IMR-90 (cell line): Measurements from ENCODE around the gene ADAMTSL2. TPM values are rescaled to one million over a fixed set of nuclear protein-coding genes. Genes with fewer than 3 reads are reported as not detected.

Experiments
- ATAC-seq: fragments of 200-7000 bp; cut with Tn5 transposase; 2 replicates; pipeline ENCODE4 v1.9.1; 2020; ENCODE audit warnings: low read depth, mild to moderate bottlenecking, moderate library complexity
- BruUV-seq: library from RNA; stranded (reverse); fragments of 400-500 nt; replicated peaks from 2 replicates; lab custom pipeline; 2021; lab: Mats Ljungman, UMichigan
- CTCF ChIA-PET: fragments of 300-600 bp; formaldehyde crosslinking; extraction: SDS; loops from one replicate; lab custom pipeline; 2021; ENCODE audit warnings: antibody characterized with exemption; lab: Yijun Ruan, JAX
- POLR2A ChIA-PET: fragments of 300-600 bp; sonication (Branson Sonifier 250); formaldehyde crosslinking; loops from one replicate; lab custom pipeline; 2022; ENCODE audit warnings: antibody characterized with exemption; ENCODE audit not compliant: unreplicated experiment; lab: Charles Lee
- DNase-seq: peaks from one replicate; pipeline ENCODE4 v3.0.0; 2013
- H2AFZ ChIP-seq: replicated peaks from 2 replicates; pipeline ENCODE3; 2013; ENCODE audit warnings: low read length, mild to moderate bottlenecking; ENCODE audit not compliant: poor library complexity
- H2AK5ac ChIP-seq: 2 replicates; pipeline ENCODE4 v1.6.1; 2013; ENCODE audit warnings: low read depth, low read length, inconsistent platforms
- H2AK9ac ChIP-seq: replicated peaks from 2 replicates; pipeline ENCODE3; 2013; ENCODE audit warnings: mild to moderate bottlenecking, low read depth, low read length, moderate library complexity; ENCODE audit not compliant: poor library complexity
- H2BK120ac ChIP-seq: 2 replicates; pipeline ENCODE4 v1.6.1; 2013; ENCODE audit warnings: low read depth, low read length, inconsistent platforms
- H2BK15ac ChIP-seq: 3 replicates; pipeline ENCODE4 v1.6.1; 2013; ENCODE audit warnings: low read depth, low read length, inconsistent platforms
- H2BK20ac ChIP-seq: 2 replicates; pipeline ENCODE4 v1.6.1; 2013; ENCODE audit warnings: low read depth, mild to moderate bottlenecking, inconsistent platforms, low read length, moderate library complexity
- H2BK5ac ChIP-seq: 2 replicates; pipeline ENCODE4 v1.6.1; 2013; ENCODE audit warnings: mild to moderate bottlenecking, low read depth, low read length, inconsistent platforms; ENCODE audit not compliant: poor library complexity, severe bottlenecking
- H3K14ac ChIP-seq: replicated peaks from 2 replicates; pipeline ENCODE4 v1.6.1; 2013; ENCODE audit warnings: low read depth, low read length, inconsistent platforms
- H3K18ac ChIP-seq: 2 replicates; pipeline ENCODE4 v1.6.1; 2013; ENCODE audit warnings: low read depth, low read length, control low read depth
- H3K23ac ChIP-seq: 2 replicates; pipeline ENCODE4 v1.6.1; 2013; ENCODE audit warnings: low read depth, low read length, inconsistent platforms
- H3K27ac ChIP-seq: 2 replicates; pipeline ENCODE4 v1.5.1; 2013; ENCODE audit warnings: mild to moderate bottlenecking, control low read depth, low read length; ENCODE audit not compliant: insufficient read depth
- H3K27me3 ChIP-seq: 2 replicates; pipeline ENCODE4 v1.6.1; 2013; ENCODE audit warnings: low read length; ENCODE audit not compliant: control insufficient read depth, insufficient read depth
- H3K36me3 ChIP-seq: 2 replicates; pipeline ENCODE4 v1.6.1; 2013; ENCODE audit warnings: low read length, mixed read lengths; ENCODE audit not compliant: control insufficient read depth, insufficient read depth
- H3K4ac ChIP-seq: 2 replicates; pipeline ENCODE4 v1.6.1; 2013; ENCODE audit warnings: low read depth, low read length, inconsistent platforms
- H3K4me1 ChIP-seq: 2 replicates; pipeline ENCODE4 v1.6.1; 2013; ENCODE audit warnings: low read length, mixed read lengths; ENCODE audit not compliant: control insufficient read depth, insufficient read depth
- H3K4me2 ChIP-seq: 2 replicates; pipeline ENCODE4 v1.6.1; 2013; ENCODE audit warnings: low read depth, mild to moderate bottlenecking, control low read depth, low read length, moderate library complexity
- H3K4me3 ChIP-seq: 2 replicates; pipeline ENCODE4 v1.5.1; 2013; ENCODE audit warnings: low read depth, mild to moderate bottlenecking, control low read depth, low read length, moderate library complexity; ENCODE audit not compliant: insufficient read depth
- H3K56ac ChIP-seq: 2 replicates; pipeline ENCODE4 v1.6.1; 2013; ENCODE audit warnings: low read length, inconsistent platforms; ENCODE audit not compliant: insufficient read depth; ENCODE audit errors: extremely low read depth
- H3K79me1 ChIP-seq, 2 experiments: 2 replicates each; pipeline ENCODE4 v1.6.1; 2013; ENCODE audit warnings: low read length in 2 of 2, inconsistent platforms in 1 of 2, low read depth in 1 of 2
- H3K9ac ChIP-seq: 2 replicates; pipeline ENCODE4 v1.6.1; 2013; ENCODE audit warnings: low read depth, low read length, control low read depth
- H3K9me1 ChIP-seq: 2 replicates; pipeline ENCODE4 v1.6.1; 2013; ENCODE audit warnings: low read length, inconsistent platforms; ENCODE audit not compliant: insufficient read depth
- H3K9me3 ChIP-seq: 2 replicates; pipeline ENCODE4 v1.6.1; 2013; ENCODE audit warnings: low read length; ENCODE audit not compliant: control insufficient read depth, insufficient read depth
- H4K20me1 ChIP-seq: 2 replicates; pipeline ENCODE4 v1.6.1; 2013; ENCODE audit warnings: low read length, inconsistent platforms; ENCODE audit not compliant: insufficient read depth
- H4K5ac ChIP-seq: 2 replicates; pipeline ENCODE4 v1.6.1; 2013; ENCODE audit warnings: mild to moderate bottlenecking, low read depth, low read length, control low read depth
- H4K8ac ChIP-seq, 2 experiments: 2 replicates each; pipeline ENCODE4 v1.6.1; 2013; ENCODE audit warnings: low read depth in 2 of 2, low read length in 2 of 2, control low read depth in 1 of 2, inconsistent platforms in 1 of 2
- H4K91ac ChIP-seq: 2 replicates; pipeline ENCODE4 v1.6.1; 2013; ENCODE audit warnings: low read depth, low read length, inconsistent platforms; ENCODE audit not compliant: insufficient read depth
- BHLHE40 ChIP-seq: fragments of 150-350 bp; IDR thresholded peaks from 2 replicates; pipeline ENCODE4 v1.6.1; 2016; ENCODE audit warnings: mild to moderate bottlenecking, low read depth, low read length
- CTCF ChIP-seq: conservative IDR thresholded peaks from 2 replicates; pipeline ENCODE4 v1.5.1; 2012; ENCODE audit warnings: mild to moderate bottlenecking, low read depth, low read length, improper control_type of control experiment
- FOS ChIP-seq: fragments of 150-350 bp; IDR thresholded peaks from 2 replicates; pipeline ENCODE4 v1.6.1; 2016; ENCODE audit warnings: low read depth, low read length
- MXI1 ChIP-seq: IDR thresholded peaks from 2 replicates; pipeline ENCODE4 v1.6.1; 2012; ENCODE audit warnings: low read depth, mild to moderate bottlenecking, low read length, moderate library complexity, borderline replicate concordance
- NFE2L2 ChIP-seq: fragments of 150-350 bp; IDR thresholded peaks from 2 replicates; pipeline ENCODE4 v1.6.1; 2016; ENCODE audit warnings: low read depth, mild to moderate bottlenecking, low read length
- RAD21 ChIP-seq: IDR thresholded peaks from 2 replicates; pipeline ENCODE4 v1.6.1; 2012; ENCODE audit warnings: low read length, improper control_type of control experiment
- RFX5 ChIP-seq: IDR thresholded peaks from 2 replicates; pipeline ENCODE4 v1.8.0; 2012; ENCODE audit warnings: low read depth, mild to moderate bottlenecking, low read length, moderate library complexity
- USF2 ChIP-seq: fragments of 150-350 bp; IDR thresholded peaks from 2 replicates; pipeline ENCODE4 v1.6.1; 2017; ENCODE audit warnings: mild to moderate bottlenecking, antibody characterized with exemption, low read length, low read depth
- WGBS, 2 experiments: methylation state at CpG; one replicate each; pipeline versions ENCODE4 v1.1.5 to v1.1.7; 2013; ENCODE audit warnings: missing lambda C conversion rate in 2 of 2; ENCODE audit not compliant: insufficient read length in 1 of 2; ENCODE audit errors: extremely low coverage in 2 of 2; 5-methylcytosine and 5-hydroxymethylcytosine counted together
- dilution Hi-C: fragments of 300-500 bp; cut with HindIII; formaldehyde crosslinking; loops from one replicate; pipeline ENCODE4 v1.14.3; 2018; ENCODE audit warnings: low sequenced_read_pairs; ENCODE audit not compliant: unreplicated experiment
- in situ Hi-C: fragments of 300-500 bp; cut with MboI; formaldehyde crosslinking; loops from 3 replicates; pipeline ENCODE4 v1.14.3; 2019; ENCODE audit warnings: low sequenced_read_pairs, inconsistent platforms, mixed read lengths
- intact Hi-C: fragments of 100-400 bp; cut with micrococcal nuclease; formaldehyde crosslinking; loops from 2 replicates; pipeline ENCODE4 v1.10.0; 2022
- polyA plus RNA-seq, 3 experiments: library from polyadenylated mRNA; depleted of rRNA; stranded (reverse); fragments of >200 nt; gene quantifications; 2 replicates each; pipeline ENCODE4 v1.2.3, GENCODE V29; 2012; ENCODE audit warnings: low replicate concordance in 1 of 3
- total RNA-seq: library from RNA; depleted of rRNA; stranded (reverse); fragments of >200 nt; gene quantifications from 2 replicates; pipeline ENCODE4 v1.2.3, GENCODE V29; 2012

Gene ADAMTSL2
- total and polyA plus RNA-seq, 2 of the 4 experiments (the other 2 are of a cell fraction): not detected

DNA sequence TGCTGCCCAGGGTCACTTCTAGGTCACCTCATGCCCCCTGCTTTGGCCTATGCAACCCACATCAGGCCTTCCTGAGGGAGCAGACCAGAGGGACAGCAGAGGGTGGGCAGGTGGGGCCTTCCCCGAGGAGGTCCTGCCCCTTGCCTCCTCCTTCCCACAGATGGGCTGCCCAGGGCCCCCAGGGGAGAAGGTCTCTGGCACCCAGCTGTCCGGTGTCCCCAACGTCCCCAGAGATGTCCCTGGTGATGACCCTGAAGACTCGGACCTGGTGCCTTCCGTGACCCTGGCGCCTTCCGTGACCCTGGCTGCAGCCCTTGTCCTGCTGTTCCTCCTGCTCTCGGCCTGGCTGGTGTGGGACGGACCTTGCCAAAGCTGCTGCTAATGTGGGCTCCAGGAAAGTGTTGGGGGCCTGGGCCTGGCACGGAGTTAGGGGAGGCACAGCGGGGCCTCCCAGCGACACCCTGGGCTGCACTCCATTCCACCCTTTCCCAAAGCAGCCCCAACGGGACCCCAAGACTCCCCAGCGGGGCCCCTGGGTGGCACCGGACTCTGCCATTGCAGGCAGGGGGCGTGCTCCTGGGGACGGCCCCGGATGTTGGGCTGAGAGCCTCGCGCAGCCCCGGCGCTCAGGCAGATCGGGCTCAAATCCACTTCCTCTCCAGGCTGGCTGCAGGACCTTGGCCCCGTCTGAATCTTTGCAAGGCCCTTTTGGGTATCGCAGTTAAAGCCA lies 48.8 kb upstream of the ADAMTSL2 start:
- Histone ChIP-seq H3K36me3 (no peaks in the 10 kb centered on the region), H3K9me1 (no peaks in the 10 kb centered on the region; the same call in 1 of the 2 replicates), H4K20me1 (0 out of 2 replicates have a peak, but pooled peaks cover 5% of the 10 kb centered on the region), H2AK5ac (no peak overlapping the region), H3K4me3 (no peak overlapping the region), H2AFZ (peak overlapping the region; percentile 66), H2BK15ac (no peak overlapping the region), H3K4me1 (peaks cover 2% of the 10 kb centered on the region; the same call in 1 of the 2 replicates), H3K56ac (no peak overlapping the region), H4K91ac (no peak overlapping the region), H3K9ac (no peak overlapping the region), H3K23ac (no peak overlapping the region), H3K14ac (no peak overlapping the region), H3K27ac (no peak overlapping the region), H4K5ac (no peak overlapping the region), H3K4me2 (no peak overlapping the region), H3K9me3 (no peaks in the 10 kb centered on the region), H3K18ac (no peak overlapping the region), H3K27me3 (peaks cover 7% of the 10 kb centered on the region; the same call in 1 of the 2 replicates), H2BK20ac (no peak overlapping the region), H3K79me1 (no peaks in the 10 kb centered on the region), H2AK9ac (no peak overlapping the region), H2BK5ac (no peak overlapping the region), H2BK120ac (no peak overlapping the region), H3K4ac (no peak overlapping the region), H4K8ac (no peak overlapping the region)
- BruUV-seq: no TSS peak
- dilution Hi-C loops: no loop called here
- POLR2A ChIA-PET: no interaction called here
- WGBS, 2 experiments: 69% methylated on average over 8 of the region's 25 CpGs; no CpG with 5 or more reads in 1 of the 2 experiments
- ATAC-seq: peak; percentile 4; the same call in 1 of the 2 replicates
- DNase-seq: no peak
- intact Hi-C loops: loop anchor here (1.0 to 2.0 kb wide), 3 partner anchors 79 to 463 kb away; partner anchors contain the start of genes SURF1 and SURF2
- in situ Hi-C loops: loop anchor here (10.0 to 25.0 kb wide), 2 partner anchors 81 to 448 kb away; partner anchors contain the start of gene GTF3C5
- TF ChIP-seq CTCF (no peak), MXI1 (no peak), NFE2L2 (no peak), USF2 (no peak), BHLHE40 (no peak), FOS (no peak), RAD21 (no peak), RFX5 (no peak)
- CTCF ChIA-PET: interaction anchor here (0.6 to 0.8 kb wide), 2 partner anchors 69 to 928 kb away, joined by 3 read pairs; no protein-coding TSS in a partner anchor
